ENCODE results near the gene GRIK3.

The GRIK3 gene

GRCh38 chr1:36965275-36966159, 68.8 kb downstream of the GRIK3 start:
- no peak overlapping the region for H3K4me3 ChIP-seq (ENCODE audit: low read depth, low read length)
- H3K36me3 ChIP-seq: no peaks in the 10 kb centered on the region
- no peak for DNase-seq
- TF ChIP-seq, protein P1, sequence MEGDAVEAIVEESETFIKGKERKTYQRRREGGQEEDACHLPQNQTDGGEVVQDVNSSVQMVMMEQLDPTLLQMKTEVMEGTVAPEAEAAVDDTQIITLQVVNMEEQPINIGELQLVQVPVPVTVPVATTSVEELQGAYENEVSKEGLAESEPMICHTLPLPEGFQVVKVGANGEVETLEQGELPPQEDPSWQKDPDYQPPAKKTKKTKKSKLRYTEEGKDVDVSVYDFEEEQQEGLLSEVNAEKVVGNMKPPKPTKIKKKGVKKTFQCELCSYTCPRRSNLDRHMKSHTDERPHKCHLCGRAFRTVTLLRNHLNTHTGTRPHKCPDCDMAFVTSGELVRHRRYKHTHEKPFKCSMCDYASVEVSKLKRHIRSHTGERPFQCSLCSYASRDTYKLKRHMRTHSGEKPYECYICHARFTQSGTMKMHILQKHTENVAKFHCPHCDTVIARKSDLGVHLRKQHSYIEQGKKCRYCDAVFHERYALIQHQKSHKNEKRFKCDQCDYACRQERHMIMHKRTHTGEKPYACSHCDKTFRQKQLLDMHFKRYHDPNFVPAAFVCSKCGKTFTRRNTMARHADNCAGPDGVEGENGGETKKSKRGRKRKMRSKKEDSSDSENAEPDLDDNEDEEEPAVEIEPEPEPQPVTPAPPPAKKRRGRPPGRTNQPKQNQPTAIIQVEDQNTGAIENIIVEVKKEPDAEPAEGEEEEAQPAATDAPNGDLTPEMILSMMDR (IDR thresholded peaks at IDR 0.05; ENCODE audit: low read depth, low read length): no peak
- no peaks in the 10 kb centered on the region for H3K27me3 ChIP-seq
- H3K4me1 ChIP-seq: no peaks in the 10 kb centered on the region; the same call in 1 of the 2 replicates
- H3K9me3 ChIP-seq: no peaks in the 10 kb centered on the region

- H3K36me3 ChIP-seq: no peaks in the 10 kb centered on the region
- DNase-seq: no peak
- no peaks in the 10 kb centered on the region for H3K27me3 ChIP-seq
- TF ChIP-seq, protein P1 (IDR thresholded peaks at IDR 0.05; ENCODE audit: low read depth, low read length): no peak
- H3K4me3 ChIP-seq (ENCODE audit: low read depth, low read length): no peak overlapping the region
- no peaks in the 10 kb centered on the region; the same call in 1 of the 2 replicates for H3K4me1 ChIP-seq
- H3K9me3 ChIP-seq: no peaks in the 10 kb centered on the region
These were observed 69.5 kb downstream of the GRIK3 start for GRCh38 chr1:36964830-36965229.

DNA sequence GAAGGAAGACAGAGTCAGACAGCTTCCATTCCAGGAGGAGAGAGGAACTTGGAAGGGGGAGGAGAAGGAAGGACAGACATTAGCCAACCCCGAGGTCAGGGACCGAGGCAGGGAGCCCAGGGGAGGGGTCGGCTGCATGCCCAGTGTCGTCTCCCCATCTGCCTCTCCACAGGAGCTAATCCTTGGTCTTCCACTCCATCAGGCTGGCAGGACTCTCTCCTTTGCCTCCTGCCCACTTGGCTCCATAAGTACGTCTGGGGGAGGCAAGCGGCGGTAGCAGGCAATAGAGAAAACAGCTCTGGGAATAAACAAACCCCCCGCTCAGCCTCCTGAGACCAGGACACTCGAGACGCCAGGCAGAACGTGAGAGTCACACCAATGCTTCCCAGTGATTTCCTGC, 71.3 kb downstream of the GRIK3 start:
- no peaks in the 10 kb centered on the region for H3K9me3 ChIP-seq
- DNase-seq: no peak
- TF ChIP-seq, protein P1 (IDR thresholded peaks at IDR 0.05; ENCODE audit: low read depth, low read length): no peak
- H3K27me3 ChIP-seq: no peaks in the 10 kb centered on the region
- H3K4me1 ChIP-seq: no peaks in the 10 kb centered on the region; the same call in 1 of the 2 replicates
- no peak overlapping the region for H3K4me3 ChIP-seq (ENCODE audit: low read depth, low read length)
- no peaks in the 10 kb centered on the region for H3K36me3 ChIP-seq

DNA sequence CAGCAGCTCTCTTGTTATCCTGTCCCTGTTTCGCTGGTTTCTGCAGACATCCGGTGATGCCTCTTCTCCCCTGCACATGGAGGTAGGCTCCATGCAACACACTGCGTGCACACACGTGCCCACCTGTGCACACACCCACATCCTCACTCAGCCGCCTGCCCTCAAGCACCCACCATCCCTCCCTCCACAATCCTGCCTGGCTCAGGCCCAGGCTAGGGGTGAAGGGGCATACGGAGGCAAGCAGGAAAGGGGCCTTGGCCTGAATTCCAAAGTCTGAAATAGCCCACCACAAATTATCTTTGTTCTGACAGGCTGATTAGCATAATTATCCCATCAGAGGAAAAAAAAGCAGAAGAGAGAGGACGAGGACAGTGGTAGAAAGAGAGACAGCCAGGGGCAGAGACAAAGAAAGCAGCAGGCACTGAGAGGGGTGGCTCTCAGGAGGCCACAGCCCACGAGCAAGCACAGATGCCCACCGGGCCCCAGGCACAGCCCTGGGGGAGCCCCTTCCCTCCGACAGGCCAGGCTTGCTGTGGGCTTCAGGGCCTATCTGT, 73.2 kb downstream of the GRIK3 start:
- TF ChIP-seq, protein P1 (IDR thresholded peaks at IDR 0.05; ENCODE audit: low read depth, low read length): no peak
- DNase-seq: no peak
- Histone ChIP-seq H3K9me3 (no peaks in the 10 kb centered on the region), H3K36me3 (no peaks in the 10 kb centered on the region), H3K27me3 (no peaks in the 10 kb centered on the region), H3K4me3 (ENCODE audit: low read depth, low read length) (no peak overlapping the region), H3K4me1 (no peaks in the 10 kb centered on the region)

DNA sequence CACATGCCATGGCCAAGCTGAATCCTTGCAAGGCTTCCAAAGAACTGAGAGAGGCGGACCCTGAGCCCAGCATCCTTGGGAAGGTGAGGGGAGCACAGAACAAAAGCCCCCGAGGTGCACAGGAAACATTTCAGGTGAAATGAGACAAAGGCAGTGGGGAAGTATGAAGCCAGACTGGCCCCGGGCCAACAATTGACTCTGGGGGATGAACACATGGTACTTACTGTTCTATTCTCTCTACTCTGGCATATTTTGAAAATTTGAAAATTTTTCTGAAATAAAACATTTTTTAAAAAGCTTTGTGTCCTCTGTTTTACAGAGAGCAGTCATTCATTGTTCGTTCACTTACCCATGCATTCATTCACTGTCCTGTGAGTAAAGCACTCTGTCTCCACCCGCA, 77.7 kb downstream of the GRIK3 start:
- Histone ChIP-seq H3K9me3 (no peaks in the 10 kb centered on the region), H3K4me1 (no peaks in the 10 kb centered on the region), H3K36me3 (no peaks in the 10 kb centered on the region), H3K27me3 (no peaks in the 10 kb centered on the region), H3K4me3 (ENCODE audit: low read depth, low read length) (no peak overlapping the region)
- DNase-seq: no peak
- TF ChIP-seq, protein P1 (IDR thresholded peaks at IDR 0.05; ENCODE audit: low read depth, low read length): no peak

DNA sequence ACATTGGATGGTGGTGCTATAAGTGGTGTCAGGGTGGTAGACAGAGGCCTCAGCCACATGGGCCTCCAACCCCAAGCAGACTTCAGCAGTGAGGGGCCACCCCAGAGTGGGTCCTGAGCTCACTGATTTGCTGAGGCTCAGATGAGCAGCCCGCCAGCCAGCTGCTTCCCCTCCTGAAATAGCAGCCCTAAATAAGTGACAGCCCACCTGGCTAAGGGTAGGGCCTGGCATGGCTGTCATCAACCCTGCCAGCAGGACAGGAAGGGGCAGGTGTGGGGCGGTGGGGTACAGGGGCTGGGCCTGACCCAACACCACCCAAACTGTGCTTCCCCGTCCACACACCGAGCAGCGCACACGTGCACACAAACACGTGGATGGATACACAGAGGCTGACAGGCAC, 79.3 kb downstream of the GRIK3 start:
- TF ChIP-seq, protein P1 (IDR thresholded peaks at IDR 0.05; ENCODE audit: low read depth, low read length): no peak
- Histone ChIP-seq H3K4me1 (no peaks in the 10 kb centered on the region), H3K36me3 (no peaks in the 10 kb centered on the region), H3K9me3 (no peaks in the 10 kb centered on the region), H3K4me3 (ENCODE audit: low read depth, low read length) (no peak overlapping the region), H3K27me3 (no peaks in the 10 kb centered on the region)
- DNase-seq: no peak
